Endothelial cell of umbilical vein (primary cell): ENCODE data around the gene NKD1.

ENCODE experiments used
- EZH2 ChIP-seq: IDR thresholded peaks from 2 replicates; pipeline ENCODE4 v1.6.1; 2012; ENCODE audit warnings: borderline replicate concordance, low read depth, mild to moderate bottlenecking, moderate library complexity, low read length, inconsistent platforms; ENCODE audit not compliant: severe bottlenecking
- JUN ChIP-seq: IDR thresholded peaks from 2 replicates; pipeline ENCODE4 v1.6.1; 2011; ENCODE audit warnings: borderline replicate concordance, low read depth; ENCODE audit not compliant: insufficient read length, insufficient read depth
- MYC ChIP-seq: IDR thresholded peaks from one replicate; pipeline ENCODE4 v1.6.1; 2011; ENCODE audit warnings: mild to moderate bottlenecking, low read depth, low read length
- POLR2A ChIP-seq: IDR thresholded peaks from 2 replicates; pipeline ENCODE4 v1.6.1; 2012; ENCODE audit warnings: low read depth, mild to moderate bottlenecking, control low read depth, low read length
- POLR2AphosphoS5 ChIP-seq: IDR thresholded peaks from 2 replicates; pipeline ENCODE4 v1.6.1; 2012; ENCODE audit warnings: low read depth, mild to moderate bottlenecking, control low read depth, low read length, moderate library complexity; ENCODE audit not compliant: insufficient read depth
- TF ChIP-seq, protein P1 (sequence below), 2 donors: IDR thresholded peaks; 1 replicate in 1 of 2; 2 replicates in 1 of 2; pipeline ENCODE4 v1.5.1; 2011; ENCODE audit warnings: low read length in 2 of 2, mild to moderate bottlenecking in 2 of 2, moderate library complexity in 2 of 2, control low read depth in 1 of 2, inconsistent platforms in 1 of 2, low read depth in 1 of 2; ENCODE audit not compliant: insufficient read depth in 1 of 2; ENCODE audit errors: extremely low read depth in 1 of 2

DNA sequence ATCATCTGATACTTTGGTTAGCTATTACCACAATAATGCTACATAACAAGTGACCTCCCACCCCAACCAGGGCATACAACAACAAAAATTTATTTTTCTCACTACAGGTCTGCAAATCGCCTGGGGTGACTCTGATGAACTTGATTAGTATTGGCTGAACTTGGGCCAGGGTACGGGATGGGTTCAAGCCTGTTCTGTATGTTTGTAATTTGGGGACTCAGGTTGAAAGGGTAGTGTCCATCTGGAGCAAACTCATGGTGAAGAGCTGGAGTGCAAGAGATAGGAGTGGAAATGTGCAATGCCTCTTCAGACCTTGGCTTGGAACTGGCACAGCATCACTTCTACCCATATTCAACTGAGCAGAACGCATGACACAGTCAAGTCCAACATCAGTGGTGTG lies 16.3 kb upstream of the NKD1 start:
- TF ChIP-seq JUN (no peak), EZH2 (no peak), POLR2AphosphoS5 (no peak), MYC (no peak), POLR2A (no peak)
- TF ChIP-seq, protein P1, sequence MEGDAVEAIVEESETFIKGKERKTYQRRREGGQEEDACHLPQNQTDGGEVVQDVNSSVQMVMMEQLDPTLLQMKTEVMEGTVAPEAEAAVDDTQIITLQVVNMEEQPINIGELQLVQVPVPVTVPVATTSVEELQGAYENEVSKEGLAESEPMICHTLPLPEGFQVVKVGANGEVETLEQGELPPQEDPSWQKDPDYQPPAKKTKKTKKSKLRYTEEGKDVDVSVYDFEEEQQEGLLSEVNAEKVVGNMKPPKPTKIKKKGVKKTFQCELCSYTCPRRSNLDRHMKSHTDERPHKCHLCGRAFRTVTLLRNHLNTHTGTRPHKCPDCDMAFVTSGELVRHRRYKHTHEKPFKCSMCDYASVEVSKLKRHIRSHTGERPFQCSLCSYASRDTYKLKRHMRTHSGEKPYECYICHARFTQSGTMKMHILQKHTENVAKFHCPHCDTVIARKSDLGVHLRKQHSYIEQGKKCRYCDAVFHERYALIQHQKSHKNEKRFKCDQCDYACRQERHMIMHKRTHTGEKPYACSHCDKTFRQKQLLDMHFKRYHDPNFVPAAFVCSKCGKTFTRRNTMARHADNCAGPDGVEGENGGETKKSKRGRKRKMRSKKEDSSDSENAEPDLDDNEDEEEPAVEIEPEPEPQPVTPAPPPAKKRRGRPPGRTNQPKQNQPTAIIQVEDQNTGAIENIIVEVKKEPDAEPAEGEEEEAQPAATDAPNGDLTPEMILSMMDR (IDR thresholded peaks at IDR 0.05; ENCODE audit: extremely low read depth in 1 of 2, insufficient read depth in 1 of 2, low read depth in 1 of 2, low read length in 2 of 2) = no peak
